NCI-H1930 (cell line): ENCODE results near the gene FAM83E.

Experiments
- DNase-seq, 2 experiments: peaks; one replicate each; lab custom pipeline; 2025; lab: John Stamatoyannopoulos, UW

The FAM83E gene

GRCh38 chr19:48575931-48576622, 38.8 kb downstream of the FAM83E start:
- DNase-seq, result no peak

GRCh38 chr19:48573163-48573505, 41.7 kb downstream of the FAM83E start:
- DNase-seq, result no peak

- DNase-seq, result no peak
Observed at GRCh38 chr19:48571378-48572162, 43.3 kb downstream of the FAM83E start.

GRCh38 chr19:48569814-48570213, 45.1 kb downstream of the FAM83E start:
- DNase-seq, result no peak

- DNase-seq, result no peak
Observed at GRCh38 chr19:48568345-48568886, 46.5 kb downstream of the FAM83E start.

- no peak for DNase-seq
Observed at GRCh38 chr19:48565090-48565489, 49.8 kb downstream of the FAM83E start.
